Measurements from ENCODE around the gene CUL7. TPM values are rescaled to one million over a fixed set of nuclear protein-coding genes. Genes with fewer than 3 reads are reported as not detected.
A peak's percentile ranks its signal among the peaks of the same experiment; 100 is the strongest.

The CUL7 gene
- total RNA-seq, 1 donor: 54.8 TPM

DNA sequence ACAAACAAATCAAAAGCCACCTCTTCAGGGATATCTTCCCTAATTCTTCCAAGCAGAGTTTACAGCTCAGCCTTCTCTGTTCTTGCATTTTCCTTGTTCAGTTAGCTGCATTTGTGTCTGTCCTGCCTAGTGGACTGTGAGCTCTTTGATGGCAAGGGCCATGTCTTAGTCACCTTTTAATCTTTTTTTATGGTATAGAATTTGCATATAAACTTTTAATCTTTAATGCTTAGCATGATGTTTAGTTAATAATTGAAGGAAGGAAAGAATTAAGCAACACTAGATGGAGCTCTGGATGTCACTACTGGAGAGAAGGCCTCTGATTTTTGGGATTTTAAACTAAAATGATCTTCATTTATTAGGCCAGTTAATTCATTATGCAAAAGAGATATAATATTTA, 57.1 kb downstream of the CUL7 start:
- no peak overlapping the region for H3K4me3 ChIP-seq (ENCODE audit: low read depth, low read length)
- no peak for DNase-seq (ENCODE audit: low read depth)
- TF ChIP-seq, protein P1, sequence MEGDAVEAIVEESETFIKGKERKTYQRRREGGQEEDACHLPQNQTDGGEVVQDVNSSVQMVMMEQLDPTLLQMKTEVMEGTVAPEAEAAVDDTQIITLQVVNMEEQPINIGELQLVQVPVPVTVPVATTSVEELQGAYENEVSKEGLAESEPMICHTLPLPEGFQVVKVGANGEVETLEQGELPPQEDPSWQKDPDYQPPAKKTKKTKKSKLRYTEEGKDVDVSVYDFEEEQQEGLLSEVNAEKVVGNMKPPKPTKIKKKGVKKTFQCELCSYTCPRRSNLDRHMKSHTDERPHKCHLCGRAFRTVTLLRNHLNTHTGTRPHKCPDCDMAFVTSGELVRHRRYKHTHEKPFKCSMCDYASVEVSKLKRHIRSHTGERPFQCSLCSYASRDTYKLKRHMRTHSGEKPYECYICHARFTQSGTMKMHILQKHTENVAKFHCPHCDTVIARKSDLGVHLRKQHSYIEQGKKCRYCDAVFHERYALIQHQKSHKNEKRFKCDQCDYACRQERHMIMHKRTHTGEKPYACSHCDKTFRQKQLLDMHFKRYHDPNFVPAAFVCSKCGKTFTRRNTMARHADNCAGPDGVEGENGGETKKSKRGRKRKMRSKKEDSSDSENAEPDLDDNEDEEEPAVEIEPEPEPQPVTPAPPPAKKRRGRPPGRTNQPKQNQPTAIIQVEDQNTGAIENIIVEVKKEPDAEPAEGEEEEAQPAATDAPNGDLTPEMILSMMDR (IDR thresholded peaks at IDR 0.05; ENCODE audit: insufficient read depth, low read depth, low read length): peak; percentile 8

DNA sequence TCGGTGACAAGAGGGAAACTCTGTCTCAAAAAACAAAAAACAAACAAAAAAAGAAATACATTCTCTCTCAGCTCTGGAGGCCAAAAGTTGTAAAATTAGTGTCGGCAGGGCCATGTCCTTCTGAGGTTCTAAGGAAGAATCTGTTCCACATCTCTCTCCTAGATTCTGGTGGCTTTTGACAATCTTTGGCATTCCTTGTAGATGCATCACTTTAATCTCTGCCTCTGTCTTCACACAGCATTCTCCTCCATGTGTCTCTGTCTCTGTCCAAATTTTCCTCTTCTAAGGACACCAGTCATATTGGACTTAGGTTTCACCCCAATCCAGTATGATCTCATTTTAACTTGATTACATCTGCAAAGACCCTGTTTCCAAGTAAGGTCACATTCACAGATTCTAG, 60.2 kb downstream of the CUL7 start:
- TF ChIP-seq, protein P1 (IDR thresholded peaks at IDR 0.05; ENCODE audit: insufficient read depth, low read depth, low read length): no peak
- no peak overlapping the region for H3K4me3 ChIP-seq (ENCODE audit: low read depth, low read length)
- no peak for DNase-seq (ENCODE audit: low read depth)

DNA sequence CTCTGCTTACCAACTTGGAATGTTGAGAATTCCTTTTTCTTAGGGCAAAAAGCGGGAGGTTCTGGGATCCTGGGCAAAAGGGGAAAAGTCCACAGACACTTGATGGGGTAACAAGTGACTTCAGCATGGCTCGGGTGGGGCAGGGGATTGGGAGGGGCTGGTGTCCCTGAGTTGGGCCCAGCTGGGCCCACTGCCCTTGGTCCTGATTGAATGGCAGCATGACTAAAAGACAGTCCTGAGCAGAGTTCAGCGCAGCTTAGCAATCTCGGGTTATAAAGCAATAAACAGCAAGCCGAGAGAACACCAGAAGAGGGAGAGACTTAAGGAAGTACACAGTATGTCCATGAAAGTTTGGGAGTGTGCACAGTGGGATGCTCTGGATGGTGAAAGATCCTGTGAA, 63.7 kb downstream of the CUL7 start:
- no peak overlapping the region for H3K4me3 ChIP-seq (ENCODE audit: low read depth, low read length)
- TF ChIP-seq, protein P1 (IDR thresholded peaks at IDR 0.05; ENCODE audit: insufficient read depth, low read depth, low read length): no peak
- DNase-seq (ENCODE audit: low read depth): no peak

DNA sequence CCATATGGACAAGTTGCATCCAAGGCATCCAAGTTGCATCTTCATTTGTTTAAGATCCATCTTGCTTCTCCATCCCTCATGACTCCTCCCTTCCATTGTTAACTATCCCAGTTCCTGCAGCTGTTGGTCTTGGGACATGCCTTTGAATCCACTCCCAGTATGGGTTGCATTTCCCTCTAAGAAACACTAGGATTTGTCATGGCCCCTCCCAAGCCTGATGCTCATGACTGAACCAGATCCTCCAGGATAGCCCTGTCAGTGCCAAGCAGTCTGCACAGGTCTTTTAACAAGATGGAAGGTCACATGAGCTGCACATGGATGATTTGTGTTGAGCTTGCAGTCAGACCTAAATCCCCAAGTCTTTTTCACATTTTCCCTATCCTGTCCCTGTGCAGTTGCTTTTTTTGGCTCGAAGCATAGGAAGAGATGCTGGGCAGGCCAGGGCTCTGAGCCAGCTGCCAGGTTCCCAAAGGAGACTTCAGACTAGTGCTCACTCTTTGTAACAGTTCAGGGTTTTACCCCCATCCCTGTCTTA, 65.1 kb downstream of the CUL7 start:
- no peak overlapping the region for H3K4me3 ChIP-seq (ENCODE audit: low read depth, low read length)
- TF ChIP-seq, protein P1 (IDR thresholded peaks at IDR 0.05; ENCODE audit: insufficient read depth, low read depth, low read length): no peak
- no peak for DNase-seq (ENCODE audit: low read depth)

Other genes with a start within 250 kb of the CUL7 start
- 117 and 157 TPM in 2 replicates for gene RPL7L1, start 174.2 kb downstream of the CUL7 start, total RNA-seq
- gene PTCRA, start 137.8 kb downstream of the CUL7 start, total RNA-seq: not detected in 2 replicates
- gene CNPY3, start 124.4 kb downstream of the CUL7 start, total RNA-seq: 26.7 and 36.7 TPM in 2 replicates
- 0.32 TPM in 1 of 2 replicates, not detected in the other for gene GNMT, start 93.1 kb downstream of the CUL7 start, total RNA-seq
- 26.4 and 41.0 TPM in 2 replicates for gene PEX6, start 74.7 kb downstream of the CUL7 start, total RNA-seq
- 34.8 and 47.5 TPM in 2 replicates for gene PPP2R5D, start 69.3 kb downstream of the CUL7 start, total RNA-seq
- gene MEA1, start 39.9 kb downstream of the CUL7 start, total RNA-seq: 60.0 and 68.9 TPM in 2 replicates
- gene KLHDC3, start 39.6 kb downstream of the CUL7 start, total RNA-seq: 92.1 and 93.3 TPM in 2 replicates
- gene RRP36, start 32.2 kb downstream of the CUL7 start, total RNA-seq: 114 and 125 TPM in 2 replicates
- 20.7 and 23.8 TPM in 2 replicates for gene MRPL2, start 5.6 kb upstream of the CUL7 start, total RNA-seq
- 16.0 and 16.1 TPM in 2 replicates for gene KLC4, start 5.8 kb upstream of the CUL7 start, total RNA-seq
- 191 and 199 TPM in 2 replicates for gene PTK7, start 22.5 kb upstream of the CUL7 start, total RNA-seq
- gene SRF, start 117.4 kb upstream of the CUL7 start, total RNA-seq: 36.4 and 43.6 TPM in 2 replicates
- gene CUL9, start 128.3 kb upstream of the CUL7 start, total RNA-seq: 23.3 and 27.7 TPM in 2 replicates
- gene DNPH1, start 175.6 kb upstream of the CUL7 start, total RNA-seq: 21.6 and 41.9 TPM in 2 replicates
- not detected in 2 replicates for gene TTBK1, start 189.6 kb upstream of the CUL7 start, total RNA-seq
- not detected in 2 replicates for gene SLC22A7, start 244.4 kb upstream of the CUL7 start, total RNA-seq